ENCODE results near the gene NEUROD2. TPM values are rescaled to one million over a fixed set of nuclear protein-coding genes. Genes with fewer than 3 reads are reported as not detected.

Gene NEUROD2
- total RNA-seq, 1 experiment from 2014 or later, result not detected

DNA sequence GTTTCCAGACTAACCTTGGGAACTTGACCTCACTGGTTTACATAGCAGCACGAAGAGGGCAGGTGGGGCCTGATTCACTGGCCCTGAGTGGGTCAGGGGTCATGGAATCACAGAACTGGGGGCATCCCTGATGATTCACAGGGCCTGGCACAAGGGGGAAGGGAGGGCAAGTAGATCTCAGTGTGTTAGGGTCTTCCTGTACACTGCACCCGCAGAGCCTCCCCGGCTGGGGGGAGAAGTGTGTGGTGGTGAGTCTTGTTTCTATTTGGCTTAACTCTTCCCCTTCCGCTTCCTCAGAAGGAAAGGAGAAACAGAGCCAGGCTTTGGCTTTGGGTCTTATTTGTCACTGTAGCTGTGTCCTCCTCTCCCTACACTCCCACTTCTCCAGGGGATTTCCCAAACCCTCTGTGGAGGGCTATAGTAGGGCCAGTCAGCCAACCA lies 32.9 kb upstream of the NEUROD2 start:
- CTCF ChIA-PET, result interaction anchor here (0.6 kb wide), 1 partner anchor 677 kb away, joined by 5 read pairs; no protein-coding TSS in a partner anchor
- H3K9ac ChIP-seq (ENCODE audit: low read length), result no peak overlapping the region
- BruUV-seq (replicated peaks), result no TSS peak
- no peaks in the 10 kb centered on the region for H3K9me2 ChIP-seq (replicated peaks; ENCODE audit: low read length)
- H3K4me3 ChIP-seq (ENCODE audit: low read length), result no peak overlapping the region
- peaks cover 19% of the 10 kb centered on the region for H3K4me1 ChIP-seq (ENCODE audit: insufficient read depth, low read length)
- no peak for ATAC-seq
- H3F3A ChIP-seq (ENCODE audit: low read length, unreplicated experiment), result no peaks in the 10 kb centered on the region
- H2AFZ ChIP-seq (ENCODE audit: low read length), result no peak overlapping the region
- no peaks in the 10 kb centered on the region for H3K27me3 ChIP-seq (ENCODE audit: low read length)
- H3K9me3 ChIP-seq (ENCODE audit: low read length), result no peaks in the 10 kb centered on the region
- H3K4me2 ChIP-seq (ENCODE audit: low read length), result no peak overlapping the region
- POLR2A ChIA-PET (ENCODE audit: unreplicated experiment), result no interaction called here
- no peaks in the 10 kb centered on the region for H3K36me3 ChIP-seq (ENCODE audit: low read depth, low read length)
- H3K79me2 ChIP-seq (ENCODE audit: low read length), result peaks cover 70% of the 10 kb centered on the region
- no peak for DNase-seq
- H4K20me1 ChIP-seq (ENCODE audit: low read length), result no peaks in the 10 kb centered on the region
- TF ChIP-seq EZH2phosphoT487 (IDR thresholded peaks at IDR 0.05; ENCODE audit: borderline replicate concordance, low read length) (no peak), EZH2 (IDR thresholded peaks at IDR 0.05; ENCODE audit: low read length, unreplicated experiment) (no peak), CTCF (conservative IDR thresholded peaks at IDR 0.05; ENCODE audit: low read depth, low read length) (no peak)
- no peak overlapping the region for H3K27ac ChIP-seq (ENCODE audit: low read length)
- intact Hi-C loops (cut with micrococcal nuclease), result no loop called here

DNA sequence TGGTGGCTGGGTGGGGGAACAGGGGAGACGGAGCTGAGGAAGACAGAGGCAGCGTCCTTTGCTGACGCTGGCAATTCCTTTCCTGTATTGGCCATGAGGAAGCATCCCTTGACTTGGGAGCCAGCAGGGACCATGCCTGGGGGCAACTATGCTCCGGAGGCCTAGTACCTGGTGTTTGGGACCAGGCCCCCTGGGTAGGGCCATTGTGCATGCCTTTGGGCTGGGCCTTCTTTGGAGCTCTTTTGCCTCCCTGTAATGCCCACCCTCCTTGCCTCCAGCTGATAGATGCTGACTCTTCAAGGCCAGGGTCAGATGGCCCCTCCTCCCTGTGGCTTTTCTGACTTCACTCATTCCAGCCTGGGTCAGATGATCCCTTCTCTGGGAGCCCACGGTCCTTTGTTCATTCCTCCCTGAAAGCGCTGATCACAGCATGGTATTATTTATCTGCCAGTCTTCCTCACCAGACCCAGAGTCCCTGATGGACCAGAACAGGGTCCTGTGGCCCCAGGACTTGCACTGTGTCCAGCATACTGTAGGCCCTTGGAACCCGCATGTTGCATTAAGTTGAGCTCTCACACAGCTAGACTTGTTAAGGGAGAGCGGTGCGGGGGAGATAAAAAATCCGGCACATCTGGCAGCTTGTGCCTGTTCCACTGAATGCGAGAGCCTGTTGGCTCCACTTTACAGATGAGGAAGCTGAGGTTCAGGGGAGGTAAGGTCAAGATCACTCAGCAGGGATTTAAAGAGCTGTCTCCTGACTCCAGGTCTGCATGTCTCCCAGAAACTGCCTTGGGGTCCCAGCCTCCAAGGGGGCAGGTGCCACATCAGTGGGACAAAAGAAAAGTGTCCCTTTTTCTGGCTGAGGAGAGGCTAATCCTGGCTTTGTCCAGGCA lies 32.1 kb upstream of the NEUROD2 start:
- Histone ChIP-seq H3K9ac (ENCODE audit: low read length) (no peak overlapping the region), H3K9me2 (replicated peaks; ENCODE audit: low read length) (no peaks in the 10 kb centered on the region), H3K4me1 (ENCODE audit: insufficient read depth, low read length) (peaks cover 19% of the 10 kb centered on the region), H3F3A (ENCODE audit: low read length, unreplicated experiment) (no peaks in the 10 kb centered on the region), H3K36me3 (ENCODE audit: low read depth, low read length) (no peaks in the 10 kb centered on the region), H3K79me2 (ENCODE audit: low read length) (peaks cover 70% of the 10 kb centered on the region), H3K4me2 (ENCODE audit: low read length) (no peak overlapping the region), H3K9me3 (ENCODE audit: low read length) (no peaks in the 10 kb centered on the region), H3K27me3 (ENCODE audit: low read length) (no peaks in the 10 kb centered on the region), H2AFZ (ENCODE audit: low read length) (no peak overlapping the region), H3K27ac (ENCODE audit: low read length) (no peak overlapping the region), H3K4me3 (ENCODE audit: low read length) (no peak overlapping the region), H4K20me1 (ENCODE audit: low read length) (no peaks in the 10 kb centered on the region)
- DNase-seq (no peak), ATAC-seq (no peak)
- TF ChIP-seq EZH2 (IDR thresholded peaks at IDR 0.05; ENCODE audit: low read length, unreplicated experiment), result no peak
- no peak for TF ChIP-seq CTCF (conservative IDR thresholded peaks at IDR 0.05; ENCODE audit: low read depth, low read length)
- no peak for TF ChIP-seq EZH2phosphoT487 (IDR thresholded peaks at IDR 0.05; ENCODE audit: borderline replicate concordance, low read length)
- no TSS peak for BruUV-seq (replicated peaks)
- CTCF ChIA-PET, result no interaction called here
- POLR2A ChIA-PET (ENCODE audit: unreplicated experiment), result no interaction called here
- intact Hi-C loops (cut with micrococcal nuclease), result no loop called here

DNA sequence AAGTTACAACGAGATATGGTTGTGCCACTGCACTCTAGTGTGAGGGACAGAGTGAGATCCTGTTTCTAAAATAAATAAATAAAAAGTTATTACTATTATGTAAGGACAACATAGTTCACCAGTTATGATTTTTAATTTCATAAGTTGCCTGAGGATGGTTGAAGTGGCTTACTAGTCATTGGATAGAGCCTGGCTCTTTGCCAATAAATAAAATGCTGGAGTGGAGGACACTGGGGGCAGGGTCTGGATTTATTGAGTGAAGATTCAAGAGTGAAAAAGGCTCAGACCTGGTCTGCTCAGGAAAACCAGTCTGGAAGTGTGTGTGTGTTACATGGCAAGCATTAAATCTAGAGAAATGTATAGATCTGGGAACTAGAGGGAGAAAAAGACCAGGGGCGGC lies 31.3 kb upstream of the NEUROD2 start:
- no TSS peak for BruUV-seq (replicated peaks)
- ATAC-seq (no peak), DNase-seq (no peak)
- Histone ChIP-seq H3K9ac (ENCODE audit: low read length) (no peak overlapping the region), H3K4me2 (ENCODE audit: low read length) (no peak overlapping the region), H3K27me3 (ENCODE audit: low read length) (no peaks in the 10 kb centered on the region), H4K20me1 (ENCODE audit: low read length) (no peaks in the 10 kb centered on the region), H3K9me3 (ENCODE audit: low read length) (no peaks in the 10 kb centered on the region), H2AFZ (ENCODE audit: low read length) (no peak overlapping the region), H3K4me1 (ENCODE audit: insufficient read depth, low read length) (peaks cover 19% of the 10 kb centered on the region), H3K79me2 (ENCODE audit: low read length) (peaks cover 68% of the 10 kb centered on the region), H3K36me3 (ENCODE audit: low read depth, low read length) (no peaks in the 10 kb centered on the region), H3K9me2 (replicated peaks; ENCODE audit: low read length) (no peaks in the 10 kb centered on the region), H3K4me3 (ENCODE audit: low read length) (no peak overlapping the region), H3K27ac (ENCODE audit: low read length) (no peak overlapping the region), H3F3A (ENCODE audit: low read length, unreplicated experiment) (no peaks in the 10 kb centered on the region)
- POLR2A ChIA-PET (ENCODE audit: unreplicated experiment), result no interaction called here
- CTCF ChIA-PET, result no interaction called here
- intact Hi-C loops (cut with micrococcal nuclease), result no loop called here
- no peak for TF ChIP-seq CTCF (conservative IDR thresholded peaks at IDR 0.05; ENCODE audit: low read depth, low read length)
- TF ChIP-seq EZH2phosphoT487 (IDR thresholded peaks at IDR 0.05; ENCODE audit: borderline replicate concordance, low read length), result no peak
- TF ChIP-seq EZH2 (IDR thresholded peaks at IDR 0.05; ENCODE audit: low read length, unreplicated experiment), result no peak

Data from PC-3 (cell line).